ENCODE measurements around the gene PACRG. TPM values are rescaled to one million over a fixed set of nuclear protein-coding genes. Genes with fewer than 3 reads are reported as not detected.
"Not testable (repeated sequence)": the region's sequence is repeated elsewhere in the genome, so short reads cannot be mapped to it uniquely, and the experiment has no call there.

Gene PACRG
- polyA plus RNA-seq, 12 donors: 1.5 to 4.3 (median 2.0) TPM; not detected in 2

DNA sequence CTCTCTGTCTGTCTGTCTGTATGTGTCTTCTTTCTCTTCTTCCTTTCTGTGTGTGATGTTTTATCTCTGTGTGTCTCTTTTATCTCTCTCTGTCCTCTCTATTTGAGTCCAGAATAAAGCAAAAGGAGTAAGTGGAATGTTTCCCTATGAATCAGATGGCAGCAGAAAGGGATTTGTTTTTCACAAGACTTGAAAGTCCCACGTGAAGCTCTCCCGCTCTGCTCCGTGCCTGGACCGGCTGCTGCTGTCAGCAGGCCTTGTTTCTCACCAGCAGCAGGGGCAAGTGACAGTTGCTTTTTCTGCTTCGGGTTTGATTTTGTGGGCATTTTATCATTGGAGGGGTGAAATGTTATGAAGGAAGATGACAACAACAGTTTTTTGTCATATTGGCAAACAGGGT is 212.7 kb downstream of the PACRG start:
- no peak for DNase-seq

DNA sequence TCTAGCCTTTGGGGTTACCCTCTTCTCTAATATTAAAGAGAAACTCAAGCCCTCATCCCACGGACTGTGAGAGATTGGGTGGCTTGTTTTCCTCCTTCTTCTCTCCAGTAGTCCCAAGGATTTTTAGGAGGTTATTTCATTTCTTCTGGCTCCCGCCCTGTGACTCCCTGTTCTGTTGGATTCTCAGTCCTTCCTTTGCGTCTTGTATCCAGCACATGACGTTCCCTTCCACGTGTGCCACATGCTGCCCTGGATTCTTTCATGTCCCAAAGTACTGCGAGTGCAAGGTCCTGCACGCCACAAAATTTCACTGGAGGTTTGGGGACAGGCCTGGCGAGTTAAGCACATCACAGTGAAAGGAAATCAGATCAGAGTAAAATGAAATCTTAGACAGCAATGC is 213.4 kb downstream of the PACRG start:
- DNase-seq: no peak

DNA sequence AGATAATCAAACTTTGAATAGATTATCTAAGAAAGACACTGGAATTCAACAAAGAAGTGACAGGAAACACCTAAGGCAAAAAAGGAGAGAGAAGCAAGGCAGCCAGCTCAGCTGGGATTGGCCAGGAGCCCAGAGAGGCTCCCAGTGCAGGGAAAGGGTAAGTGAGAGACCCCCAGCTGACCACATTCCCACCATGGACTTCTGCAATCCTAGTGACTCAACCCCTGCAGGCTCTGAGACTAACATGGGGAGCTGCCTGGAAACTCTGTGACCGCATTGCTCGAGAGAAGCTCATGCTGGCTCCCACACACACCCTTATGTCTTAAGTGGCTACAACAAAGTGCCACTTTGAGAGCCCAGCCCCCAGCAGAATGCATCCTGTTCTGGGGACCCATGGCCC is 215.1 kb downstream of the PACRG start:
- no peak for DNase-seq

DNA sequence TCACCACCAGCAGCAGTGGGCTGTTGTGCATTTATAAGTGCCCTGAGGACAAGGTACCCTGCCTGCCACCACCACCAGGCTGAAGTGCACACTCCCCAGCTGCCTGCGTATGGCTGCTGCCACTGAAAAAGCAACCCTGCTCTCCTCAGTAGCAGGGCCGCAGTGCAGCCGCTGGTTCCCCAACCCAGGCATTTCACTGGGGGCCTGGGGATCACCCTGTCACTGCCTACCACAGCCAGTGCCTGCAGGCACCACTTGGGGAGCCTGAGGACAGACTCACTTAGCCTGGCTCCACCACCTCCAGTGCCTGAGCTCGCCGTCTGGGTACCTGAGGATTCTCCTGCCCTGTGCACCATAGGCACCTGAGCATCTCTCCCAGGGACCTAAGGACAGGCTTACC is 215.6 kb downstream of the PACRG start:
- no peak for DNase-seq

DNA sequence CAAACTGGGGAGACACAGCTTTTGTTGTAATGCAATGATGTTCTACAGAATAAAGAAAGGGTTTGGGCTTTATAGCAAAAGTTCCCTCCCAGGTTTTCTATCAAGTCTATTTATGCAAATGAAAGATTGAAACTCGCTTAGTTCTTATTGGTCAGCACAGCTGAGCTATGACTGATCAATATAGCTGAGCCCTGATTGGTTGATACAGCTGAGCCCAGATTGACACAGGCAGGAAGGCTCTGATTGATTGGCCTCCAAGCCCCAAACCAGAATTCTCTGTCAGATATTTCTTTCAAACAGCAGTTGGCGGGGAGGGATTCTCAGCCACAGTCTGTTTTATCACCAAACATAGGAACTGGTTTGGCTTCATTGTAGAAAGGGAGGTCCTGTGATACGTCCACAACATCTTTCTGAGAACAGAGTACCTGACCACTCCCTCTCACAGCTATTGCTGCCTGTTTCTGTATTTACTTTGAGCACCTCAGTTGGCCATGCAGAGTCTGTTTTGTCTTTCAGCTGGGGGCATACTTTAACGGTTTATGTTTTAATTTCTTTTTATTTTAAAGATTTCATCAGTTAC is 223.5 kb downstream of the PACRG start:
- no peak for DNase-seq

DNA sequence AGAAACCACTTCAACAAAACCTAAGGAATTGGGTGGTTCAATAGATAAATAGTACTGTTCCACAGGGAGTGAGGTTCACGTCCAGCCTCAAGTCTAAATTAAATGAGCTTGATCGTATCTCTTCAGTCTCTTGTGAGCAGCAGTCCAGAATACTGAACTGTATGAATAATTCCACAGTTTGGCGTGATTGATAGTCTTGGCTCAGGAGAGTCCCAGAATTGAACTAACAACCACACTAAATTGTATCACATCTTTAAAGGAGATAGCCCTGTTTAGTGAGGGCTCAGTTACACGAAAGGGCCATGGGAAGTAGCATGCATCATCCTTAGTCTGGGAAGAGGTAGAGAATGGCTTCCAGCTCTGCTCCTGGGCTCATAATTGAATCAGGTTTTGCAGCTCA is 224.6 kb downstream of the PACRG start:
- no peak for DNase-seq

DNA sequence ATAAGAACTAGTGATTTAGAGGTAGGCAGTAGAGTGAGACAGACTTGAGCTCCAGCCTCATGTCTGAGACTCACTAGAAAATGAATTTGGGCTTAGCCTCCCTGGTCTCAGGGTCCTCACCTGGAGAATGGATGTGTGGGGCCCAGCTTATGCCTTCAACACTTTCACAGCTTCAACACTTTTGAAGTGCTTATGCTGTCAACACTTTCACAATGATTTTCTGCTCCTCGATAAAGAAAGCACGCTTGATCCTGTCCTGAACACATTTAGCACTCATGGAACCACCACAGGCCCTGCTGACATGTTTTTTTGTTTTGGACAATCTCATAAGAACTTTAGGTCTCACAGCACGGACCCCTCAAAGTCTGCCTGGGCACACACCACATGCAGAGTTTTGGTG is 229.3 kb downstream of the PACRG start:
- no peak for DNase-seq

DNA sequence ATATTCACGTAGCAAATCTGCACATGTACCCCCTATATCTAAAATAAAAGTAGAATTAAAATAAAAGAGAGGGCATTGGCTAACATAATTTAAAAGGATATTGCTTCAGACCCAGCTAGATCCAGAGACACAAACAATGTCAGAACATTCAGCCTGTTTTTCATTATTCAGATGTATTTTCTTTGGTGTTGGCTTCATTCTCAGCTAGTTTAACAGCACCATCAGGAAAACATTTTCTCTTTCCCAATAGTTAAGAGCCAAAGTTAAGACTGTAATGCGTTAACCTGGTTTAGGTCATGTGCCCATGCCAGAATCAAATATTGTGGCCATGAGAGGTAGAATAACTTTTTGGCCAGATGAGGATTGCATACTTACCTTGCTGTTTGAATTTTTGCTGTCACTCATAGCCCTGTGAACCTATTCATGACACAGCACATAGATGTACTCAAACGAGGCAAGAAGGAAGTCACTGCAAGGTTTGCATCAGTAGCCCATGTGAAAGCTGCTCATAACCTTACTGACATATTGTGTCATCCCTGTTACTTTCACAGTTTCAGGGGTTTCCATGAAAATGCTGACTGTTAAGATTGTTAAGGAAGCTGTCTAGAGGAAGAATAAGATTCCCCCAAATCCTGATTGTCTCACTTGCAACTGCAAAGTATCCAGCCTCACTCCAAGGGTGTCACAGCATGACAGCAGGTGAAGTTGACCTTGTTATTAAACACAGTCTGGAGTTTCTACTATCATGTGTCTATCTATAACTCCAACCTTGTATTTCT is 233.1 kb downstream of the PACRG start:
- DNase-seq: no peak

DNA sequence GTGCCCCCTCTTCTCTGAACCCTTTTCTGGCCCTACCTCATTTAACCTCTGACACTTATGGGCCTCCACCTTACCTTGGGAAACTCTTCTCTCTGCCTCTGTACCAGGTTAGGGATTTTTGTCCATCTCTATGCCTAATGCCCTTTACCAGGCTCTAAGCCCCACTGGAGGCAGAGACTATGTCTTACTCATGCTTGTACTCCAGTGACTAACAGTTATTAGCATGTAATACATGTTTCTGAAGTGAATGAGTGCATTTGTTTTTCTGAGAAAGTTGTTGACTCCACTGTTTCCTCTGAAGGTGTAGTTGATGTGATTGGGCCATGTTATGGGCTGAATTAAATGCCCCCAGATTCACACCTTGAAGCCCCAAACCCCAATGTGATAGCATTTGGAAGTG is 234.3 kb downstream of the PACRG start:
- no peak for DNase-seq

DNA sequence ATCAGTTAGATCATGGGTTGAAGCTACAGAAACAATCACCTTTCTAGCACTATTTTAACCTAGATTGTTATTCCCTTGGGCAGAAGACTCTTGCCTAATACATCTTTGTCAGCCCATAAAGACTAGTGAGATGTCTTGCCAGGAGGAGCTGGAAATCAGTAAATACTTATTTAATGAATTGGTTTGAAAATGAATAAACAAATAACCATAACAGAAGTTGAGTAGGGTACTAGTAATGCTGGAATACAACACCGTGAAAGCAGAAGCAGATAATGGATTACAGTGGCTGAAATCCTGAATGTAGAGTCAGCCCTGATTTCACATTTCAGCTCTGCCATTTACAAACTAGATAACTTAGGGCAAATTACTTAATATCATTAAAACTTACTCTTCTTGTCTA is 236.1 kb downstream of the PACRG start:
- no peak for DNase-seq

DNA sequence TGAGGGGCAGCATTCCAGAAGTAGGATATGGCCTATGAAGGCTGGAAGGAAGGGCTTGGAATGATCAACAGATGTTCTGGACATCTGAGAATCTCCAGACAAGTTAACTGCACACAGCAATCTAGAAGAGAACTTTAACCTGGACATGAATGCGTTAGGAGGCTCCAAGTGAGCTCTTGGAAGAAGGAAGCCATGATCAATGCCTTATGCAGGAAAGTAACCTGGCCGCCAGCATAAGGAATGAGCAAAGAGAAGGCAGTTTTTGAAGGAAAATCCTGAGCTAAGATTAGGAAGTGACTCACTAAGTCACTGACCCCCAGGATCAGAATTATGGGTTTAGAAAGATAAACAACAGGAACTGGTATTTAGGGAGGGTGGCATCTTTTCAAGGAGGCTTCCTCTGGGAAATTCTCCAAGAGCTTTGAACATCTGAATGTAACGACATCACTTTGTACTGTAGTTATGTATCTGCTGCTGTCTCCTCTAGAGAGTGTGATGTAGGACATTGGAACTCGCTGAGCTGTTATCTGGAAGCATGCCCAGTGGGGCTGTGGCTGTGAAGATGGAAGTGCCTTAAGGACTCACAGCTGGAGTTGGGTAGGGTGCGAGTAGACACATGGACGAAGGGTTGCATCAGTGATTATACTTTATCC is 236.8 kb downstream of the PACRG start:
- DNase-seq: peak; percentile 90

DNA sequence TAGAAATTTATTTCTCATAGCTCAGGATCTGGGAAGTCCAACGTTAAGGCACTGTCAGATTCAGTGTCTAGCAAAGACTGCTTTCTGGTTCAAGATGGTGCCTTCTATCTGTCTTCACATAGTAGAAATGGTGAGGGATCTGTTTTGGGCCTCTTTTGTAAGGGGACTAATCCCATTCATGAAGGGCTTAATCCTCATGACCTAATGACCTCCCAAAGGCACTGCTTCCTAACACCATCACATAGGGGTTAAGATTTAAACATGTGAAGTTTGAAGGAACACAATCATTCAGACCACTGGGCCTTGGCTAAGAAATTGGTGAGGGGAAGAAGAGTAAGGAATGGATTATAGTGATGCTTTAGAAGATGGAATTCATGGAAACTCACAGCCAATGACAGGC is 237.6 kb downstream of the PACRG start:
- DNase-seq: no peak

DNA sequence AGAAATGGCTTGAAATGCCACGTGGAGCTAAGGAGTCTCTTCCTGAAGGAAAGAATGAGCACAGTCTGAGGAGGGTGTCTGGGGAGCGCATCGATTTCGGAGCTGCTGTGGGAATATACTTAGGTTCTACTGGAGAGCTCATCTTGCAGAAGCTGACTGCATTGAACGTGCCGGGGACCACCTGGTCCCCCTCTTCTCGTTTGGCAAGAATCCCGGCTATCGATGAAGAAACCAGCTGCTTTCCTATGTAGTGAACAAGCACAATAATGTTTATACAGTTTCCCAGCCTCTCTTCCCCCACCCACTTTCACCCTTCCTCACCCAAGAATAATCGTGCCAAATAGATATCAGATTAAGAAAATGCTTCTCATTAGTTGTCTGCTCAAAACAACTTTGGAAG is 242.5 kb downstream of the PACRG start:
- no peak for DNase-seq

DNA sequence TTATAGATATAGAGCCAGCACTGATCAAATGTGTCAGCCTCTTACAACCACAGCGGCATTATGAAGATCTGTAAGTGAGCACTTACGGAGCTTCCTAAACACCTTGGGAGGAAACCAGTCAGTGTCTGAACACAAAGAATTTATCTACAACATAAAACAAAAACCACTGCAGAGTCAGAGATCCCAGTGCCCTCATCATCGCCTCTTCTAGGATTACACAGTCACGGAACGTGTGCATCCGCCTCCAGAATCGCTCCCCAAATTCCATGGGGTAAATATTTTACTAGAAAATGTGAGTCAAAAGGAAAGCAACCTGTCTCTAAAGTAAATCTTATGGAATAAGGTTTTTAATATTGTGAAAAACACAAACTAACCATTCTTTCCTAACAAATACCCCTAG is 243.6 kb downstream of the PACRG start:
- DNase-seq: no peak

DNA sequence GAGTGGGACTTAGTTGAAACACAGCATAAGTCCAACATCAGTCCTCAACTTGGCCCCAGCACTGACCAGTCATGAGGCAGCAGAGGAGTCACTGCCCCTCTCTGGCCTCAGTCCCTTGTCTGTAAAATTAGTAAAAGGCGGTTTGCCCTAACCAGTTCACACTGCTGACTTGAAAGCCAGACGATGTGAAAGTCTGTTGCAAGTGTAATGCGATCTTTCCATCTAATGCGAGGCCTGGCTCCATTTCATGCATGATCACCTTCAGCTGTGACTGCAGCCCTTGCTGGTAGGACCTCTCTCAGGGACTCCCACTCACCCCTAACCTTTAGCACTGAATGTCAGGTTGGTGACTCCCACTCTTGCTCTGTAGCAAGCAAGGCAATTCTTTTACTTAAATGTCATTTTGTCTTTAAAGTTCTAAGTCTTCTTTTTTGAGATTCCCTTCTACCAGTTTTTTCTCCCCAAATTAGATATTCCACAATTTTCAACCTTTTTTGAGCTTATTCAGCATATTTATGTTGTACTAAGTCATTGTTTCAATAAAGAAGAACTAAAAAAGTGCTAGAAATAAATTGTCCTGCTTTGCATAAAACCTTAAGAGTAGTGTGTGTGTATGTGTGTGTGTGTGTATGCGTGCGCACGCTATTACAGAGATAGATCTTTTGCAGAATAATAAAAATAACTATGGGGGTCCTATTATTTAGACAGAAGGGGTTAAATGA is 245.5 kb downstream of the PACRG start:
- DNase-seq: no peak

DNA sequence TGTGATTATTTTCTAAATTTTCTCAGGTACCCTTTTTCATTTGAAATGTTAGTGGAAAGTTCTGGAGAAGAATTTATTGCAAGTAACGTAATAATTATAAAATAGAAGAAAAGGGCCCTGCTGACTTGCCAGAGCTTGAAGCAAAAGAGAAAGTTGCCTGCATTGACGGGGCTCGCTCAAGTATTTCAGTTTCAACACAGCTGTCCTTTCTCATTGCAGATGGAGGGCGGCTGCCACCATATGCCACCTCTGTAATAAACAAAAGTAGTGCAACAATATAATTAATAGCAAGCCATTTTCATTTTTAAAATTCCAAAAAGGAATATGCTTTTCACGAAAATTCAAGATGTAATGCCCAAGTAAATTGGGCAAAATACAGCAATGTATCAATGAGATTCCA is 246.2 kb downstream of the PACRG start:
- DNase-seq: no peak

DNA sequence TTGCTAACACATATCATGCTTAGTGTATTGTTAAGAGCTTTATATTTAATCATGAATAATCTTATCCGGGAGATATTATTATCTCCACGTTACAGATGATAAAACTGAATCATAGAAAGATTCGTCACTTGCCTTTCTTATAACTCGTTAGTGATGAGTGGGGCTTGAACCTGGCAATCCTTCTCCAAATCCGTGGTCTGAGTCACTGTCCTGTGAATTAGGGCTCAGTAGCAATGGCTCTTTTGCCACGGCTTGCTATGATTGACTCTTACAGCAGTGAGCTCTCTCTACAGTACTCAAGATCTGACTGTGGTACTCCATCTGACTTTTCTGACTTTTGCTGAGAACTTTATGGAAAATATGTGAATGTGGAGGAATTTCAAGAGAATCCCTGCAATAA is 246.9 kb downstream of the PACRG start:
- DNase-seq: no peak

DNA sequence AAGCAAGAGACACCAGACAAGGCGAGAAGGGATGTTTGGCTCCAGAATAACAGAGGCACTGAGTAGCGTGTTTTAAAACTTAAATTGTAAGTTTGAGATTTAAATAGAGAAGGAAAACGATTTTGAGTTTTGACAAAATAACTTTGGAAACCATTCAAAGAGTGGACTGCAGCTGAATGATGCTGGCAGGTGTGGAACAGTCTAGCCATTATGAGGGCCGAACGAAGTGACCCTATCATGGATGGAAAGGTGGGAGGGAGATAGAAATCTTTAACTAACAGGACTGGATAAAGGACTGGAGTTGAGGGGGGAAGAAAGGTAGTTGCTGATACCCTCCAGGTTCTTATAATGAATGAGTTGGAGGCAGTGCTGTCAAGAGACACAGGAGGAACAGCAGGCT is 248.4 kb downstream of the PACRG start:
- DNase-seq: no peak

DNA sequence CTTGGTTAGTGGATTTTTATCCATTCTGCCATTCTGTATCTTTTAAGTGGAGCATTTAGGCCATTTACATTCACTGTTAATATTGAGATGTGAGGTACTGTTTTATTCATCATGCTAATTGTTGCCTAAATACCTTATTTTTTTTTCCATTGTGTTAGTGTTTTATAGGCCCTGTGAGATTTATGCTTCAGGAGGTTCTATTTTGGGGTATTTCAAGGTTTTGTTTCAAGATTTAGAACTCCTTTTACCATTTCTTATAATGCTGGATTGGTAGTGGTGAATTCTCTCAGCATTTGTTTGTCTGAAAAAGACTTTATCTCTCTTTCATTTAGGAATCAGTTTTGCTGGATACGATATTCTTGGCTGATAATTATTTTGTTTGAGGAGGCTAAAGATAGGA is 255.5 kb downstream of the PACRG start:
- not testable (repeated sequence) for DNase-seq

DNA sequence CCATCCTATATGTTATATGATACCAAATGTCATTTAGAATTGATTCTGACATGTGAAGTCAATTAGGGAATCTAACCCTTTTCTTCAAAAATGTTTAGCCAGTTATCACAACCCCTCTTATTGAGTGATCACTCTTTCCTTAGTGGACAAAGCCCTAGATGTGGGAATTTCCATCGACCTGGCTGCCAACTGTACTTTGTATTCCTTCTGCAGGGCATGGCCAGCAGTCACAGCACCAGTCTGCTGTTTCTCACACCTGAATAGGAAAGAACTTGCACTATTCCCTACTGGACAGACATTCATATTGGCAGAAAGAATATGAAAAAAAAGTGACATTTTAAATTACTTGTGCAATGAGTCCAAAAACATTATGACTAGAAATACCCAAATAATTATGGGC is 271.0 kb downstream of the PACRG start:
- DNase-seq: no peak

DNA sequence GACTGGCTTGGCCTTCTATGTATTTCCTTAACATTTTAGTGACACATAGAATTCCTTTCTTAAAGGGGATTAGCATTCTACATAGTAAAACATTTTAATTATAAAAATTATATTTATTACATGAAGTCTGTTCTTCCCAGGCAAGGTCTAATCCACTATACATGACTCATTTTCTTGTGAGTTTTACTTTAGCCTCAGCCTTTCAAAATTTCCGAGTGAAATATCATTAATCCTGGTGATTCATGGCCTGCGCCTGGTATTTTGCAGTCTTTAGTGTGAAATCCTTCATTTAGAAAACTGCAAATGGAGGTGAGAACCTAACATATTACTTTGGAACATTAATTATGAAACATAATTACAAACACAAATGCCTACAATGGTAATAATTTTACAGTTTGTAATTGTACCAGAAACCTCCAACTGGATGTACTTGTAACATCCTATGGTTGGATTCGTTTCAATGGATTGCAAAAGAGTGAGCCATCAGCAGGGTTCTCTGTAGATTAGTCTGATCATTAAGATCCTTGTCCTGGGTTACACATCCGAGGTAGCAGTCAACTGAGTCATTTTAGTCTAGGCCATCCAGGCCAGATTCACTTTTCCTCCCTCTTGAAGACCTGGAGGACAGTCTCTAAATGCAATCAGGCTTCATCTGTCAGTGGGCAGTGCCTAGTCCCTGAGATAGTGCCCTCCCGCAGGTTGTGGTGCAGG is 272.0 kb downstream of the PACRG start:
- no peak for DNase-seq

DNA sequence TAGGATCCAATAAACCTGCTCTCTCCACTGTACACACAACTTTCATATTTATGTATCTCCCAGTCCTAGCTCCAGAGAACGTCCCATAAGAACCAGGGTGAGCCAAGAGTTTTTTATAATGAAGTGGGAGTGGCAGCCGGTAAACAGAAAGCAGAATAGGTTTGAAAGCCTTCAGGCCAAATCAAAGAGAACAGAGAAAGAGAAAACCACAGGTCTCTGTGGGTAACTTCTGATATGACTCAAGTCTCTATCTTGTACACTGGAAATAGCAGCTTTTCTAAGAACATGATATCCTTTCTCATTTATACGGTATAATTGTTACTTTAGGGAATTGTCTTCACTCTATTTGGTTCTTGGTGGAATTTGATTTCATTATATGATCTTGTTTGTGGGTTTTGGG is 273.6 kb downstream of the PACRG start:
- DNase-seq: no peak
